Right cardiac atrium (tissue), 5 donors: ENCODE measurements around the gene RAPGEF4. TPM values are rescaled to one million over a fixed set of nuclear protein-coding genes. Genes with fewer than 3 reads are reported as not detected.

ENCODE experiments used
- ATAC-seq, 2 donors: fragments of 200-7000 bp; cut with Tn5 transposase; one replicate each; pipeline versions ENCODE4 v1.8.0 to v1.9.1; 2020; ENCODE audit warnings: moderate library complexity in 2 of 2, mild to moderate bottlenecking in 1 of 2
- DNase-seq, 3 donors: peaks; one replicate each; pipeline ENCODE4 v3.0.0-alpha.2; 2020
- H3K27ac ChIP-seq: one replicate; pipeline ENCODE4 v1.5.1; 2013; ENCODE audit warnings: mild to moderate bottlenecking, low read length, control low read depth, moderate library complexity
- H3K27me3 ChIP-seq: one replicate; pipeline ENCODE4 v1.6.1; 2013; ENCODE audit not compliant: control insufficient read depth, insufficient read depth
- H3K4me1 ChIP-seq: one replicate; pipeline ENCODE4 v1.6.1; 2013; ENCODE audit warnings: low read length; ENCODE audit not compliant: control insufficient read depth, insufficient read depth
- H3K4me3 ChIP-seq: one replicate; pipeline ENCODE4 v1.5.1; 2013; ENCODE audit warnings: low read length, control low read depth
- H3K9me3 ChIP-seq: one replicate; pipeline ENCODE4 v1.6.1; 2013; ENCODE audit warnings: low read length; ENCODE audit not compliant: control insufficient read depth
- WGBS: extraction: QIAGEN DNeasy Blood & Tissue Kit; methylation state at CpG from one replicate; pipeline ENCODE4 v1.1.7; 2013; 5-methylcytosine and 5-hydroxymethylcytosine counted together
- intact Hi-C, 4 donors: fragments of 100-400 bp; cut with DNase I; formaldehyde crosslinking; loops; one replicate each; pipeline versions ENCODE4 v1.11.0 to v1.14.0; 2022 to 2023
- polyA plus RNA-seq: library from polyadenylated mRNA; stranded (reverse); fragments of 200-250 nt; gene quantifications from one replicate; pipeline ENCODE4 v1.2.3, GENCODE V29; 2013
- total RNA-seq, 4 donors: library from RNA; stranded (reverse); fragmentation: NEBNext Ultra II Directional; extraction: Animal tissue kit (Norgen Biotek cat#: 25700); gene quantifications; one replicate each; pipeline ENCODE4 v1.2.1, GENCODE V29; 2021
- donor health status: healthy with polysubstance abuse.
- donor health status: DM: no; HTN: yes; CAD: no.
- donor health status: DM: no; HTN: no; CAD: no.
- donor health status: DM: no; HTN: yes; CAD: no; lungs with severe emphysema.
- donor health status: DM: yes; HTN: yes; CAD: no.

The RAPGEF4 gene
- total and polyA plus RNA-seq, 5 donors = 5.9 to 11.3 (median 8.8) TPM

DNA sequence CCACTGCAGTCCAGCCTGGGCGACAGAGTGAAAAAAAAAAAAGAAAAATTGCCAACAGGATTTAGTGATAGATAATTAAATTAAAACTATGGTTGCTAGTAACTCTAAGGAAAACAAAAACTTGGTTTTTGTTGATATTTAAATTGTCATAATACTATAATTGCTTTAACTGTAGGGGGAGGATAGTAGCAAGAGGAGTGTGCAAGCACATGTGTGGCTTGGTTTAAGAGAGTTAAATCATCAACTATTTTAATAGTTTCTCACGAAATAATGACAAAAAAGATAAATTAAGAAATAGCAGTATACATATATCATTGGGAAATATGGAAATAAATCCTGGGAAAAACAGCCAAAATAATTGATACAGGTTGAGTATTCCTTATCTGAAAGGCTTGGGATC, 27.4 kb upstream of the RAPGEF4 start:
- Histone ChIP-seq H3K4me3 (no peak overlapping the region), H3K4me1 (no peaks in the 10 kb centered on the region), H3K9me3 (no peaks in the 10 kb centered on the region), H3K27ac (no peak overlapping the region), H3K27me3 (no peaks in the 10 kb centered on the region)
- DNase-seq (no peak), ATAC-seq (no peak)
- intact Hi-C loops = no loop called here
- WGBS = 88% methylated on average over 2 of the region's 2 CpGs

GRCh38 chr2:172709566-172710291, 25.9 kb upstream of the RAPGEF4 start:
- Histone ChIP-seq H3K9me3 (no peaks in the 10 kb centered on the region), H3K4me3 (no peak overlapping the region), H3K4me1 (no peaks in the 10 kb centered on the region), H3K27me3 (no peaks in the 10 kb centered on the region), H3K27ac (no peak overlapping the region)
- no peak for ATAC-seq
- intact Hi-C loops = loop anchor here in 2 of 4 donors (5.0 to 10.0 kb wide), 2 partner anchors 112 to 115 kb away; no protein-coding TSS in a partner anchor
- 76% methylated on average over 11 of the region's 11 CpGs for WGBS
- no peak for DNase-seq

DNA sequence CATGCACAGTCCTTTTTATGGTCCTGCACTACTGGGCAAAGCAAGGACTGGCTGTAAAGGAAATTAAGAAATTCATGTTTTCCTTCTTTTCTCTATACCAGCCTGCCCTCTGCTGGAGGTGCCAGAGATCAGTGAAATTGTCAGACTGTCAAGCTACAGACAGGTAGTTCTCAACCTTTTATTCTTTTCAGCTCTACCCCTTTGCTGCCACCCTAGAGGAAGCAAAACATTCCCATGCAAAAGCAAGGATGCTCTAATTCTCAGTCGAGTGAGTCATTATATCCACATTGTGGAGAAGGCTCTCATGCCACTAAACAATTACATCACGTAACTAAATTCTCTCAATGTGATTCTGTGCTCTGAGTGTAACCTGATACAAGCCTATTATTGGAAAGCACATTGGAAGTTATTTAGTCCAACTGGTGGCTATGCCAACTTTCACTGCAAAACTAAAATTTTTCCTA, 25.0 kb upstream of the RAPGEF4 start:
- no peak overlapping the region for H3K27ac ChIP-seq
- peak; percentile 46 to 72 for ATAC-seq
- DNase-seq = peak in 1 of 3 donors; percentile 42
- H3K27me3 ChIP-seq = no peaks in the 10 kb centered on the region
- no peaks in the 10 kb centered on the region for H3K4me1 ChIP-seq
- WGBS = 22% methylated on average over 2 of the region's 2 CpGs
- intact Hi-C loops = loop anchor here in 2 of 4 donors (5.0 to 10.0 kb wide), 2 partner anchors 113 to 116 kb away; no protein-coding TSS in a partner anchor
- H3K4me3 ChIP-seq = no peak overlapping the region
- no peaks in the 10 kb centered on the region for H3K9me3 ChIP-seq

GRCh38 chr2:172711110-172711509, 24.5 kb upstream of the RAPGEF4 start:
- intact Hi-C loops = loop anchor here in 2 of 4 donors (5.0 to 10.0 kb wide), 2 partner anchors 114 to 116 kb away; no protein-coding TSS in a partner anchor
- WGBS = 56% methylated on average over 1 of the region's 1 CpG

GRCh38 chr2:172712251-172712650, 23.4 kb upstream of the RAPGEF4 start:
- DNase-seq = peak; percentile 31 to 80 (median 70)
- 68% methylated on average over 13 of the region's 13 CpGs for WGBS
- ATAC-seq = peak; percentile 66 to 76
- no peaks in the 10 kb centered on the region for H3K4me1 ChIP-seq
- intact Hi-C loops = loop anchor here in 2 of 4 donors (5.0 to 10.0 kb wide), 2 partner anchors 115 to 117 kb away; no protein-coding TSS in a partner anchor
- no peak overlapping the region for H3K27ac ChIP-seq
- no peak overlapping the region for H3K4me3 ChIP-seq
- no peaks in the 10 kb centered on the region for H3K27me3 ChIP-seq
- H3K9me3 ChIP-seq = no peaks in the 10 kb centered on the region

More at GRCh38 chr2:172711110-172711509, 24.5 kb upstream of the RAPGEF4 start:
- no peak overlapping the region for H3K4me3 ChIP-seq
- no peaks in the 10 kb centered on the region for H3K9me3 ChIP-seq
- H3K27ac ChIP-seq = no peak overlapping the region
- ATAC-seq = no peak
- no peaks in the 10 kb centered on the region for H3K4me1 ChIP-seq
- DNase-seq = no peak
- no peaks in the 10 kb centered on the region for H3K27me3 ChIP-seq

DNA sequence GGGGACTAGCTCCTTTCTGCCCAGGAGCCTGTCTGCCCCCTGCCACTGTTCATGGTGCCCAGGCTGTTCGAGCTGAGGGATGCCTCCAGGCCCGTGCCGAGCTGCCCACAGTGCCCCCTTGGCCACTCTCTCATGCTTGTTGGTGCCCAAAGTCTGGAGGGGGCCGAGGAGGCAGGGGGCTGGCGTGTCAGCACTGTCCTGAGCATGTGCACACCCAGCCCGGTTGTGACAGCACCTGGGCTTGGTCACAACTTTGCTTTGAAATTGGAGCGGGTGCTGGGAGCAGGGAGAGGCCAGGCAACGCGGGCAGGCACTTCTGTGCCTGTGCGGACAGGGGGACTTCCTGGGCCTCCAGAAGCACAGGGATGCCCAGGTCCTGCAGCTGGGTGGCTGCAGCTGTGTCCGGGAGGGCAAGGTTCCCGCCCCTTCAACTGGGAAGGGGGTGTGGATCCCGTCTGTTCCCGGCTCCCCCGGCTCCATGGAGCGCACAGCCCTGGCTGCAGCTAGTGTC, 22.2 kb upstream of the RAPGEF4 start:
- no peaks in the 10 kb centered on the region for H3K4me1 ChIP-seq
- H3K9me3 ChIP-seq = no peaks in the 10 kb centered on the region
- intact Hi-C loops = loop anchor here in 2 of 4 donors (5.0 to 10.0 kb wide), 2 partner anchors 116 to 119 kb away; no protein-coding TSS in a partner anchor
- no peak overlapping the region for H3K27ac ChIP-seq
- ATAC-seq (peak in 1 of 2 donors; percentile 15), DNase-seq (no peak)
- H3K27me3 ChIP-seq = no peaks in the 10 kb centered on the region
- 81% methylated on average over 16 of the region's 16 CpGs for WGBS
- no peak overlapping the region for H3K4me3 ChIP-seq

DNA sequence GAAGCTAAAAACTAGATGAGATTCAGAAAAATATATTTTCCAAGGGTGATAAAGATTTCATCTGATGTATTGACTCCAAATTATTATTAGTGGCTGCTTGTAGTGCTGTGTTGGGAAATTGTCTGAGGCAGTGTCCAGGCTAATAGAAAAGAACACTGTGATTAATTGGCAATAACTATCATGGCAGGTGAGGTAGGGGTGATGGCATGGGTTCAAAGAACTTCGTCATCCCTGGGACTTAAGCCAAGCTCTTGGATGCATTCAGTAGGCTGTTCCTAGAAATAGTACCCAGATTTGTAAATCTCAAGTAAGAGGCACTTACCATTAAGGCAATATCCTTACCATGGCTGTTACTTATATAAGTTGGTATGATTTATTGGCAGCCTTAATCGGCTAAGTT, 13.2 kb upstream of the RAPGEF4 start:
- DNase-seq (no peak), ATAC-seq (no peak)
- WGBS = 57% methylated on average over 2 of the region's 2 CpGs
- H3K27me3 ChIP-seq = peaks cover 3% of the 10 kb centered on the region
- intact Hi-C loops = no loop called here
- H3K27ac ChIP-seq = no peak overlapping the region
- no peaks in the 10 kb centered on the region for H3K4me1 ChIP-seq
- H3K9me3 ChIP-seq = no peaks in the 10 kb centered on the region
- H3K4me3 ChIP-seq = no peak overlapping the region

GRCh38 chr2:172723286-172723685, 12.4 kb upstream of the RAPGEF4 start:
- no peak for ATAC-seq
- peaks cover 3% of the 10 kb centered on the region for H3K27me3 ChIP-seq
- H3K4me3 ChIP-seq = no peak overlapping the region
- no peaks in the 10 kb centered on the region for H3K9me3 ChIP-seq
- DNase-seq = no peak
- H3K27ac ChIP-seq = no peak overlapping the region
- H3K4me1 ChIP-seq = no peaks in the 10 kb centered on the region
- intact Hi-C loops = no loop called here

GRCh38 chr2:172724724-172725123, 10.9 kb upstream of the RAPGEF4 start:
- intact Hi-C loops = no loop called here
- Histone ChIP-seq H3K27me3 (peaks cover 3% of the 10 kb centered on the region), H3K27ac (no peak overlapping the region), H3K4me3 (no peak overlapping the region), H3K9me3 (no peaks in the 10 kb centered on the region), H3K4me1 (no peaks in the 10 kb centered on the region)
- WGBS = 93% methylated on average over 4 of the region's 4 CpGs
- ATAC-seq (no peak), DNase-seq (no peak)

DNA sequence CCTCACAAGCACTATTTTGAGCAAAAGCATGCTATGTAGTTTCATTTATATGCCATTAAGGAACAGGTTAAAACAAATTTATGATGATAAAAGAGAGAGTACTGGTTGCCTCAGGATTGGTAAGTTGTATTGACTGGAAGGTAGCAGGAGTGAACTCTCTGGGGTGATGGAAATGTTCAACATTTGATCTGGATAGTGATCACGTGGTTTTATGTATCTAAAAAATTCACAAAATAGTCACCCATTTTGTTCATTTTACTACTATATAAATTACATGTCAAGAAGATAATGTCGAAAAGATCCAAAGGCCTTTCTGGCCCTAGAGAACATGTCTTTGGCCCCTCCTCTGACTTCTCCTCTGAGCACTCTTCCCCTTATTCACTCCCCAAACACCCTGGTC, 10.4 kb upstream of the RAPGEF4 start:
- ATAC-seq (no peak), DNase-seq (no peak)
- Histone ChIP-seq H3K27ac (no peak overlapping the region), H3K9me3 (no peaks in the 10 kb centered on the region), H3K4me3 (no peak overlapping the region), H3K4me1 (no peaks in the 10 kb centered on the region), H3K27me3 (peaks cover 3% of the 10 kb centered on the region)
- WGBS = 96% methylated on average over 2 of the region's 2 CpGs
- intact Hi-C loops = no loop called here

GRCh38 chr2:172725746-172726145, 9.9 kb upstream of the RAPGEF4 start:
- 73% methylated on average over 3 of the region's 3 CpGs for WGBS
- no peak for DNase-seq
- Histone ChIP-seq H3K27ac (no peak overlapping the region), H3K4me3 (no peak overlapping the region), H3K27me3 (peaks cover 3% of the 10 kb centered on the region), H3K4me1 (no peaks in the 10 kb centered on the region), H3K9me3 (no peaks in the 10 kb centered on the region)
- intact Hi-C loops = no loop called here
- no peak for ATAC-seq
